HG03469 (cell line): Measurements from ENCODE around the gene DHRS1.

Experiments used
- ATAC-seq: cut with Tn5 transposase; IDR thresholded peaks from one replicate; pipeline ENCODE4 v1.9.1; 2021; ENCODE audit warnings: mild to moderate bottlenecking, moderate library complexity, moderate number of reproducible peaks; ENCODE audit not compliant: unreplicated experiment

DHRS1 gene

GRCh38 chr14:24285351-24285750, 14.2 kb downstream of the DHRS1 start:
- no peak for ATAC-seq

- no peak for ATAC-seq
Observed at GRCh38 chr14:24284501-24285035, 15.0 kb downstream of the DHRS1 start.

- ATAC-seq: no peak
Observed at GRCh38 chr14:24283796-24284460, 15.7 kb downstream of the DHRS1 start.

- no peak for ATAC-seq
Observed at GRCh38 chr14:24282736-24283135, 16.8 kb downstream of the DHRS1 start.

GRCh38 chr14:24281636-24282035, 17.9 kb downstream of the DHRS1 start:
- no peak for ATAC-seq

- no peak for ATAC-seq
Observed at GRCh38 chr14:24280797-24281460, 18.7 kb downstream of the DHRS1 start.

- ATAC-seq: peak; percentile 44
Observed at GRCh38 chr14:24279301-24280186, 20.0 kb downstream of the DHRS1 start.

- no peak for ATAC-seq
Observed at GRCh38 chr14:24278424-24278823, 21.2 kb downstream of the DHRS1 start.

- no peak for ATAC-seq
Observed at GRCh38 chr14:24277606-24278321, 21.8 kb downstream of the DHRS1 start.

- ATAC-seq: no peak
Observed at GRCh38 chr14:24277071-24277470, 22.5 kb downstream of the DHRS1 start.

GRCh38 chr14:24274101-24274543, 25.5 kb downstream of the DHRS1 start:
- peak; percentile 37 for ATAC-seq

GRCh38 chr14:24273422-24273998, 26.1 kb downstream of the DHRS1 start:
- no peak for ATAC-seq

- ATAC-seq: no peak
Observed at GRCh38 chr14:24272467-24272866, 27.1 kb downstream of the DHRS1 start.

GRCh38 chr14:24271834-24272263, 27.7 kb downstream of the DHRS1 start:
- no peak for ATAC-seq

GRCh38 chr14:24271134-24271833, 28.3 kb downstream of the DHRS1 start, which contains the start of gene RABGGTA:
Gene RABGGTA (minus strand): TSS chr14:24271597. CDS start chr14:24271115, 482 bp downstream.
- ATAC-seq: peak; percentile 83

- no peak for ATAC-seq
Observed at GRCh38 chr14:24270537-24271133, 28.9 kb downstream of the DHRS1 start.

- no peak for ATAC-seq
Observed at GRCh38 chr14:24269910-24270536, 29.6 kb downstream of the DHRS1 start.

GRCh38 chr14:24269368-24269767, 30.2 kb downstream of the DHRS1 start:
- no peak for ATAC-seq

- no peak for ATAC-seq
Observed at GRCh38 chr14:24268225-24268624, 31.4 kb downstream of the DHRS1 start.
